Nephron (organoid): Measurements from ENCODE around the gene NTPCR.

Experiments used
- H3K27ac Mint-ChIP-seq, 3 experiments: 2 replicates each; pipeline ENCODE4 v1.8.0; 2020; ENCODE audit warnings: mixed read lengths in 3 of 3, mild to moderate bottlenecking in 2 of 3, moderate library complexity in 1 of 3
- H3K27me3 Mint-ChIP-seq: 2 replicates; pipeline ENCODE4 v1.8.0; 2021; ENCODE audit warnings: low read depth, mild to moderate bottlenecking, moderate library complexity, mixed read lengths
- H3K36me3 Mint-ChIP-seq: 2 replicates; pipeline ENCODE4 v1.8.0; 2020; ENCODE audit warnings: low read depth, mixed read lengths
- H3K4me1 Mint-ChIP-seq: 2 replicates; pipeline ENCODE4 v1.8.0; 2020; ENCODE audit warnings: mixed read lengths
- H3K4me3 Mint-ChIP-seq, 3 experiments: 2 replicates each; pipeline ENCODE4 v1.8.0; 2020; ENCODE audit warnings: mild to moderate bottlenecking in 3 of 3, mixed read lengths in 3 of 3, moderate library complexity in 2 of 3
- H3K9me3 Mint-ChIP-seq: 2 replicates; pipeline ENCODE4 v1.8.0; 2020; ENCODE audit warnings: mixed read lengths
- CTCF ChIP-seq, 3 experiments: fragments of 200-600 bp; sonication (generic); IDR thresholded peaks; one replicate each; pipeline ENCODE4 v1.5.0; 2021; ENCODE audit warnings: antibody characterized with exemption in 3 of 3; ENCODE audit not compliant: unreplicated experiment in 3 of 3

The NTPCR gene

GRCh38 chr1:232980355-232980978 lies 30.1 kb downstream of the NTPCR start:
- no peaks in the 10 kb centered on the region for H3K9me3 Mint-ChIP-seq
- H3K4me3 Mint-ChIP-seq = no peak overlapping the region
- peaks cover 29% of the 10 kb centered on the region for H3K4me1 Mint-ChIP-seq
- no peak overlapping the region for H3K27ac Mint-ChIP-seq
- peaks cover 49% of the 10 kb centered on the region for H3K36me3 Mint-ChIP-seq
- H3K27me3 Mint-ChIP-seq = peaks cover 6% of the 10 kb centered on the region
- TF ChIP-seq CTCF (IDR thresholded peaks at IDR 0.05; ENCODE audit: unreplicated experiment in 3 of 3) = no peak

DNA sequence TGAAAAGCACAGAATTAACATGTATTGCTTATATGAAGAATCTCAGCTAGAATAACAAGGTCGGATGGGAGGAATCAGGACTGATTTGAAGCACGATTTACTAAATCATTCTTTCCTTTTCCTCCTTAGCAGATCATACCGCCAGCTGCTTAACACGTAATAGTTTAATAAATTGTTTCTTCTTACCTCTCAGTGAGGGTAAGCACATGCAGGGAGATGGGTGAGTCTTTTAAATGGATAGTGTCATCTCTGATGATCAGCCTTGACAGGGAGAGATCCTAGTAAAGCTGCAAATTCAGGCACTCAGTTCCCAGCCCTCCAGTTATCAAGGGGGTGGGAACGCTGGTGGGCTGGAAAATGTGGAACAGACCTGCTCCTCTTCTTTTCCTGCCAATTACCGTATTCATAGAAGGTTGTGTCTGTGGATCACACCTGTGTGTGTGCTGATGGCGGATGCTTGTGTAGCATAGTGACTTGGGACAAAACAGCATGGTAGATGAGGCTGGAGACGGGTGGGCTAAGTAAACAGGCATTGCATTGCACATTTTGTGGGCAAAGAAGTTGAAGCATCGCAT lies 30.7 kb downstream of the NTPCR start:
- Mint-ChIP-seq H3K4me3 (no peak overlapping the region), H3K9me3 (no peaks in the 10 kb centered on the region), H3K27me3 (peaks cover 6% of the 10 kb centered on the region), H3K36me3 (peaks cover 45% of the 10 kb centered on the region), H3K4me1 (peaks cover 29% of the 10 kb centered on the region), H3K27ac (no peak overlapping the region)
- TF ChIP-seq CTCF (IDR thresholded peaks at IDR 0.05; ENCODE audit: unreplicated experiment in 3 of 3) = no peak

- peaks cover 34% of the 10 kb centered on the region for H3K36me3 Mint-ChIP-seq
- H3K27ac Mint-ChIP-seq = no peak overlapping the region
- peaks cover 6% of the 10 kb centered on the region for H3K27me3 Mint-ChIP-seq
- H3K4me3 Mint-ChIP-seq = no peak overlapping the region
- peaks cover 29% of the 10 kb centered on the region for H3K4me1 Mint-ChIP-seq
- no peaks in the 10 kb centered on the region for H3K9me3 Mint-ChIP-seq
- TF ChIP-seq CTCF (IDR thresholded peaks at IDR 0.05; ENCODE audit: unreplicated experiment in 3 of 3) = no peak
Observed at GRCh38 chr1:232982238-232982944, 32.0 kb downstream of the NTPCR start.

DNA sequence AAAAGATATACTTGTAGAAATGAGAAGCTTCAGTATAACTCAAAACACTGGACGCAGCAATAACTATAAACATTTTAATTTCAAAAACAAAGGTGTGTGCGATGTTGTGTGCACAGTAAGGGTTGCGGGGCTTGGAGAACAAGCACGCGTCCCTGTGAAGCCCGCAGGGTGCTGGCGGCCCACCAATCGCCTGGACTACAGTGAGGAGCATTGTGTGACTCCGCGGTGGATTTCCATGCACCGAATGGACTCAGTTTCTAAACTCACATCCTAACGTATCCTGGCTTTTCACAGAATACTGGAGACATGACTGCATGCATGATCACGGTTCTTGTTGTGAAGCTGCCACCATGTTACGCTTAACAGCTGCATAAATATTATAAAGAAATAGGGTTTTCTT lies 33.0 kb downstream of the NTPCR start:
- no peak overlapping the region for H3K4me3 Mint-ChIP-seq
- peaks cover 6% of the 10 kb centered on the region for H3K27me3 Mint-ChIP-seq
- no peak for TF ChIP-seq CTCF (IDR thresholded peaks at IDR 0.05; ENCODE audit: unreplicated experiment in 3 of 3)
- H3K36me3 Mint-ChIP-seq = peaks cover 24% of the 10 kb centered on the region
- peaks cover 25% of the 10 kb centered on the region for H3K4me1 Mint-ChIP-seq
- H3K9me3 Mint-ChIP-seq = no peaks in the 10 kb centered on the region
- H3K27ac Mint-ChIP-seq = no peak overlapping the region

- peaks cover 3% of the 10 kb centered on the region for H3K27me3 Mint-ChIP-seq
- H3K27ac Mint-ChIP-seq = peak overlapping the region in 2 of 3 experiments; percentile 34 to 58
- peaks cover 23% of the 10 kb centered on the region for H3K4me1 Mint-ChIP-seq
- no peak for TF ChIP-seq CTCF (IDR thresholded peaks at IDR 0.05; ENCODE audit: unreplicated experiment in 3 of 3)
- no peaks in the 10 kb centered on the region for H3K9me3 Mint-ChIP-seq
- peaks cover 19% of the 10 kb centered on the region for H3K36me3 Mint-ChIP-seq
- no peak overlapping the region for H3K4me3 Mint-ChIP-seq
Observed at GRCh38 chr1:232983817-232984567, 33.6 kb downstream of the NTPCR start.
